HEK293T (cell line): ENCODE results near the gene CACNA1S.

ENCODE experiments used
- ARNT ChIP-seq: fragments of 450-650 bp; IDR thresholded peaks from 2 replicates; pipeline ENCODE4 v1.6.1; 2017; ENCODE audit warnings: mild to moderate bottlenecking
- CTBP1 ChIP-seq: fragments of 450-650 bp; IDR thresholded peaks from 2 replicates; pipeline ENCODE4 v1.6.1; 2016; ENCODE audit warnings: borderline replicate concordance
- ELF4 ChIP-seq: fragments of 450-650 bp; IDR thresholded peaks from 2 replicates; pipeline ENCODE4 v1.6.1; 2017; ENCODE audit warnings: antibody characterized with exemption
- FOXA1 ChIP-seq: fragments of 450-650 bp; IDR thresholded peaks from 2 replicates; pipeline ENCODE4 v1.6.1; 2016; ENCODE audit warnings: mild to moderate bottlenecking
- FOXK2 ChIP-seq: fragments of 450-650 bp; IDR thresholded peaks from 2 replicates; pipeline ENCODE4 v1.6.1; 2016; ENCODE audit warnings: mild to moderate bottlenecking
- FOXM1 ChIP-seq: fragments of 450-650 bp; IDR thresholded peaks from 2 replicates; pipeline ENCODE4 v1.6.1; 2017; ENCODE audit warnings: mild to moderate bottlenecking, borderline replicate concordance
- L3MBTL2 ChIP-seq: fragments of 450-650 bp; conservative IDR thresholded peaks from 2 replicates; pipeline ENCODE4 v1.6.1; 2016; ENCODE audit warnings: mild to moderate bottlenecking
- LEF1 ChIP-seq: fragments of 450-650 bp; IDR thresholded peaks from 2 replicates; pipeline ENCODE4 v1.6.1; 2017; ENCODE audit warnings: mild to moderate bottlenecking, borderline replicate concordance
- NFRKB ChIP-seq: fragments of 450-650 bp; IDR thresholded peaks from 2 replicates; pipeline ENCODE4 v1.6.1; 2016; ENCODE audit warnings: mild to moderate bottlenecking, moderate library complexity
- SP1 ChIP-seq: fragments of 450-650 bp; IDR thresholded peaks from 2 replicates; pipeline ENCODE4 v1.6.1; 2017
- SUZ12 ChIP-seq: fragments of 450-650 bp; IDR thresholded peaks from 2 replicates; pipeline ENCODE4 v1.6.1; 2016; ENCODE audit warnings: mild to moderate bottlenecking
- TARDBP ChIP-seq: fragments of 450-650 bp; IDR thresholded peaks from 2 replicates; pipeline ENCODE4 v1.6.1; 2016
- ZNF384 ChIP-seq: fragments of 450-650 bp; IDR thresholded peaks from 2 replicates; pipeline ENCODE4 v1.6.1; 2016
- TF ChIP-seq, protein P1 (sequence below): fragments of 450-650 bp; IDR thresholded peaks from 2 replicates; pipeline ENCODE4 v1.6.1; 2016

DNA sequence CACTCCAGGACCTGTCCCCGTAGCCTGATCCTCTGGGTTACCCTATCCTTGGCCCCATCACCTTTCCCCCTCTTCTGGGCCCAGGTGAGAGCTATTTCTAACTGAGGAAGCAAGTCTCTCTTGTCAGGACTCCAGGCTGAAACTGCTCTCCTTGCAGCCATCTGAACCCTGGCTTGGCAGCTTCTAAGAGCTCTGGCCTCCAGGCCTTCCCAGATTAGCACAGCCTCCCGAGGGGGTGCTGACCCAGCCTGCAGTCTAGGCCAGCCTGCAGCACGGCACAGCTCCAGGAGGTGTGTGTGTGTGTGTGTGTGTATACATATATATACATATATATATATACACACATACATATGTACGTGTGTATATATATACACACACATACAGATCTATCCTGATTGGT lies 17.4 kb downstream of the CACNA1S start:
- TF ChIP-seq ELF4 = no peak
- TF ChIP-seq FOXM1 = no peak
- no peak for TF ChIP-seq SP1
- TF ChIP-seq L3MBTL2 = no peak
- no peak for TF ChIP-seq FOXK2
- TF ChIP-seq FOXA1 = no peak
- TF ChIP-seq SUZ12 = no peak
- no peak for TF ChIP-seq ARNT
- no peak for TF ChIP-seq TARDBP
- TF ChIP-seq LEF1 = no peak
- TF ChIP-seq, protein P1, sequence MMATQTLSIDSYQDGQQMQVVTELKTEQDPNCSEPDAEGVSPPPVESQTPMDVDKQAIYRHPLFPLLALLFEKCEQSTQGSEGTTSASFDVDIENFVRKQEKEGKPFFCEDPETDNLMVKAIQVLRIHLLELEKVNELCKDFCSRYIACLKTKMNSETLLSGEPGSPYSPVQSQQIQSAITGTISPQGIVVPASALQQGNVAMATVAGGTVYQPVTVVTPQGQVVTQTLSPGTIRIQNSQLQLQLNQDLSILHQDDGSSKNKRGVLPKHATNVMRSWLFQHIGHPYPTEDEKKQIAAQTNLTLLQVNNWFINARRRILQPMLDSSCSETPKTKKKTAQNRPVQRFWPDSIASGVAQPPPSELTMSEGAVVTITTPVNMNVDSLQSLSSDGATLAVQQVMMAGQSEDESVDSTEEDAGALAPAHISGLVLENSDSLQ = no peak
- TF ChIP-seq ZNF384 = no peak
- no peak for TF ChIP-seq CTBP1
- no peak for TF ChIP-seq NFRKB
